HepG2 (cell line): Measurements from ENCODE around the gene TTLL1. TPM values are rescaled to one million over a fixed set of nuclear protein-coding genes. Genes with fewer than 3 reads are reported as not detected.

ENCODE experiments used
- ATAC-seq: fragments of 200-7000 bp; cut with Tn5 transposase; 3 replicates; pipeline ENCODE4 v1.9.1; 2020; ENCODE audit warnings: mild to moderate bottlenecking, moderate library complexity
- BruUV-seq: library from RNA; stranded (reverse); fragments of 400-500 nt; replicated peaks from 2 replicates; lab custom pipeline; 2021; lab: Mats Ljungman, UMichigan
- CTCF ChIA-PET: fragments of 300-600 bp; formaldehyde crosslinking; extraction: SDS; loops from one replicate; lab custom pipeline; 2021; ENCODE audit warnings: low total read pairs, inconsistent platforms, low intra/inter-chr PET ratio; lab: Yijun Ruan, JAX
- POLR2A ChIA-PET: fragments of 350-600 bp; sonication (Branson Sonifier 250); formaldehyde crosslinking; loops from one replicate; lab custom pipeline; 2020; ENCODE audit warnings: antibody characterized with exemption, inconsistent platforms; lab: Yijun Ruan, JAX
- DNase-seq: peaks from one replicate; pipeline ENCODE4 v3.0.0-alpha.2; 2015; ENCODE audit warnings: low spot score
- FAIRE-seq: peaks from 3 replicates; lab custom pipeline; 2011; peaks lifted over from hg19 to GRCh38; lab: Jason Lieb, UNC
- H2AFZ ChIP-seq: one replicate; pipeline ENCODE4 v1.6.1; 2011; ENCODE audit warnings: low read length, inconsistent platforms
- H3K27ac ChIP-seq: fragments of 300-600 bp; 3 replicates; pipeline ENCODE4 v1.8.0; 2011; ENCODE audit warnings: mixed run types, mild to moderate bottlenecking, mixed read lengths, low read length, inconsistent platforms; ENCODE audit not compliant: insufficient read depth; ENCODE audit errors: extremely low read length
- H3K27me3 ChIP-seq, 2 experiments: fragments of 200-600 bp in 1 of 2; 2 replicates in 1 of 2; 3 replicates in 1 of 2; pipeline versions ENCODE4 v1.6.0 to v1.8.0; 2011; ENCODE audit warnings: low read length in 2 of 2, mild to moderate bottlenecking in 2 of 2, moderate library complexity in 2 of 2, inconsistent platforms in 1 of 2; ENCODE audit not compliant: insufficient read depth in 2 of 2, control insufficient read depth in 1 of 2
- H3K36me3 ChIP-seq, 2 experiments: fragments of 200-600 bp in 1 of 2; replicated peaks in 1 of 2; 2 replicates in 1 of 2; 3 replicates in 1 of 2; pipeline versions ENCODE4 v1.5.1 to v1.8.0; 2011; ENCODE audit warnings: low read length in 2 of 2, inconsistent platforms in 1 of 2; ENCODE audit not compliant: insufficient read depth in 2 of 2, control insufficient read depth in 1 of 2
- H3K4me1 ChIP-seq: 2 replicates; pipeline ENCODE4 v1.5.1; 2012; ENCODE audit warnings: low read length, inconsistent platforms; ENCODE audit not compliant: insufficient read depth
- H3K4me2 ChIP-seq: 2 replicates; pipeline ENCODE4 v1.6.0; 2011; ENCODE audit warnings: low read depth, low read length, inconsistent platforms
- H3K4me3 ChIP-seq, 3 experiments: fragments of 200-600 bp in 1 of 3; sonication (generic), shearing (Covaris generic) in 1 of 3; replicated peaks in 1 of 3; 2 replicates each; pipeline ENCODE4 v1.5.1; 2011 to 2016; ENCODE audit warnings: low read length in 3 of 3, inconsistent platforms in 2 of 3, low read depth in 2 of 3, mild to moderate bottlenecking in 2 of 3, control low read depth in 1 of 3, mixed read lengths in 1 of 3; ENCODE audit not compliant: insufficient read depth in 1 of 3
- H3K79me2 ChIP-seq: one replicate; pipeline ENCODE4 v1.6.1; 2011; ENCODE audit warnings: low read length, inconsistent platforms; ENCODE audit not compliant: insufficient read depth
- H3K9ac ChIP-seq: 2 replicates; pipeline ENCODE4 v1.6.0; 2011; ENCODE audit warnings: mild to moderate bottlenecking, low read depth, low read length, inconsistent platforms; ENCODE audit not compliant: insufficient read depth
- H3K9me3 ChIP-seq: 2 replicates; pipeline ENCODE4 v1.5.1; 2012; ENCODE audit warnings: mild to moderate bottlenecking, low read length
- H4K20me1 ChIP-seq: 2 replicates; pipeline ENCODE4 v1.6.0; 2011; ENCODE audit warnings: inconsistent platforms, mild to moderate bottlenecking, low read length, moderate library complexity; ENCODE audit not compliant: insufficient read depth
- FOSL2 ChIP-seq: sonication (generic); formaldehyde crosslinking; IDR thresholded peaks from 2 replicates; pipeline ENCODE4 v1.4.0; 2020; ENCODE audit warnings: missing genetic modification reagents
- MXD3 ChIP-seq: IDR thresholded peaks from 2 replicates; pipeline ENCODE4 v1.6.1; 2016; ENCODE audit warnings: mild to moderate bottlenecking, missing biosample characterization, missing genetic modification reagents
- PATZ1 ChIP-seq: sonication (generic); formaldehyde crosslinking; IDR thresholded peaks from 2 replicates; pipeline ENCODE4 v1.4.0; 2020; ENCODE audit warnings: missing genetic modification reagents
- POLR2G ChIP-seq: fragments of 200-400 bp; formaldehyde crosslinking; IDR thresholded peaks from 2 replicates; pipeline ENCODE4 v1.6.1; 2018; ENCODE audit warnings: mild to moderate bottlenecking, low read depth, low read length, moderate library complexity
- RARA ChIP-seq: IDR thresholded peaks from 2 replicates; pipeline ENCODE4 v1.6.1; 2016; ENCODE audit warnings: missing genetic modification reagents, missing compliant biosample characterization
- RARG ChIP-seq: sonication (generic); formaldehyde crosslinking; IDR thresholded peaks from 2 replicates; pipeline ENCODE4 v1.4.0; 2020; ENCODE audit warnings: low read depth, mild to moderate bottlenecking, missing genetic modification reagents
- RORA ChIP-seq: sonication (generic); formaldehyde crosslinking; IDR thresholded peaks from 2 replicates; pipeline ENCODE4 v1.5.0; 2020; ENCODE audit warnings: mild to moderate bottlenecking, missing genetic modification reagents, moderate library complexity
- TFAP4 ChIP-seq: sonication (generic); IDR thresholded peaks from 2 replicates; pipeline ENCODE4 v1.6.1; 2016; ENCODE audit warnings: low read depth, borderline replicate concordance
- ZFP90 ChIP-seq: sonication (generic); formaldehyde crosslinking; IDR thresholded peaks from 2 replicates; pipeline ENCODE4 v1.8.0; 2022; ENCODE audit warnings: missing genetic modification reagents, mild to moderate bottlenecking, inconsistent platforms, borderline replicate concordance
- ZNF383 ChIP-seq: sonication (generic); formaldehyde crosslinking; IDR thresholded peaks from 2 replicates; pipeline ENCODE4 v1.4.0; 2020; ENCODE audit warnings: missing genetic modification reagents, mild to moderate bottlenecking, borderline replicate concordance
- ZNF615 ChIP-seq: sonication (generic); formaldehyde crosslinking; IDR thresholded peaks from 2 replicates; pipeline ENCODE4 v1.5.0; 2020; ENCODE audit warnings: mild to moderate bottlenecking, missing genetic modification reagents, borderline replicate concordance
- ZNF644 ChIP-seq: IDR thresholded peaks from 2 replicates; pipeline ENCODE4 v1.6.1; 2016; ENCODE audit warnings: low read depth
- WGBS: methylation state at CpG from one replicate; pipeline ENCODE4 v1.1.6; 2017; ENCODE audit warnings: low lambda C conversion rate; 5-methylcytosine and 5-hydroxymethylcytosine counted together
- in situ Hi-C: cut with HindIII; loops from 2 replicates; pipeline ENCODE4 v1.10.0; 2017; ENCODE audit warnings: low pct_unique_long_range_greater_than_20kb; ENCODE audit not compliant: extremely low pct_ligation_motif_present
- intact Hi-C: fragments of 100-400 bp; cut with micrococcal nuclease; formaldehyde crosslinking; loops from one replicate; pipeline ENCODE4 v1.10.0; 2022; ENCODE audit not compliant: unreplicated experiment
- polyA plus RNA-seq, 8 experiments: library from polyadenylated mRNA; depleted of rRNA in 3 of 8; stranded (reverse) in 7 of 8; unstranded in 1 of 8; fragments of >200 nt; fragmentation: Illumina TruSeq in 4 of 8; extraction: Trizol in 4 of 8; gene quantifications; 2 replicates each; pipeline versions ENCODE4 v1.2.1 to v1.2.3, GENCODE V29; 2011 to 2016; ENCODE audit warnings: low read depth in 4 of 8, missing spikeins in 1 of 8, mixed read lengths in 1 of 8; ENCODE audit not compliant: insufficient read depth in 1 of 8
- total RNA-seq, 5 experiments: library from RNA; depleted of rRNA; stranded (reverse); fragments of >200 nt; fragmentation: Illumina TruSeq; extraction: Trizol; gene quantifications; 2 replicates each; pipeline ENCODE4 v1.2.3, GENCODE V29; 2016; ENCODE audit warnings: low read depth in 1 of 5

Gene TTLL1
- total and polyA plus RNA-seq, 2 of the 13 experiments (the other 11 are each of a cell fraction or from before 2014, with no cell fraction given): 1.6 to 5.3 TPM

GRCh38 chr22:42991010-42991651 lies 98.1 kb downstream of the TTLL1 start:
- Histone ChIP-seq H2AFZ (no peak overlapping the region), H3K36me3 (0 out of 5 replicates have a peak, but pooled peaks cover 0 to 3% of the 10 kb centered on the region in 2 experiments), H4K20me1 (peaks cover 17% of the 10 kb centered on the region), H3K27ac (no peak overlapping the region), H3K9ac (no peak overlapping the region), H3K9me3 (no peaks in the 10 kb centered on the region), H3K4me1 (peaks cover 94% of the 10 kb centered on the region), H3K4me2 (peak overlapping the region; percentile 29), H3K4me3 (no peak overlapping the region), H3K27me3 (no peaks in the 10 kb centered on the region), H3K79me2 (peaks cover 75% of the 10 kb centered on the region)
- intact Hi-C loops: loop anchor here (5.0 to 10.0 kb wide), 2 partner anchors 41 to 46 kb away; no protein-coding TSS in a partner anchor
- peak; percentile 46 for TF ChIP-seq RARA (CRISPR knock-in tag)
- no peak for TF ChIP-seq MXD3 (CRISPR knock-in tag)
- peak; percentile 35; the same call in 1 of the 2 replicates for TF ChIP-seq TFAP4
- TF ChIP-seq ZNF644 (CRISPR knock-in tag): no peak
- TF ChIP-seq RARG (CRISPR knock-in tag): no peak
- 0 out of 2 replicates have a peak, but pooled peaks have one; percentile 19 for TF ChIP-seq POLR2G
- TF ChIP-seq ZFP90: no peak
- peak; percentile 12; the same call in 1 of the 2 replicates for TF ChIP-seq FOSL2
- TF ChIP-seq RORA: no peak
- TF ChIP-seq ZNF615 (CRISPR knock-in tag): 0 out of 2 replicates have a peak, but pooled peaks have one; percentile 48
- 0 out of 2 replicates have a peak, but pooled peaks have one; percentile 27 for TF ChIP-seq PATZ1 (CRISPR knock-in tag)
- no peak for TF ChIP-seq ZNF383 (CRISPR knock-in tag)
- ChIA-PET CTCF (no interaction called here), POLR2A (interaction anchor here (0.7 to 5.8 kb wide), 4 partner anchors 14 to 196 kb away, joined by 3 to 101 read pairs (median 13); partner anchors contain the start of gene PACSIN2)
- BruUV-seq: no TSS peak
- DNase-seq (no peak), FAIRE-seq (no peak), ATAC-seq (no peak)
- 57% methylated on average over 5 of the region's 5 CpGs for WGBS
- in situ Hi-C loops: loop anchor here (5.0 kb wide), 1 partner anchor 49 kb away; no protein-coding TSS in a partner anchor
